GM12878 (cell line): Measurements from ENCODE around the gene PSMB4. TPM values are rescaled to one million over a fixed set of nuclear protein-coding genes. Genes with fewer than 3 reads are reported as not detected.

ENCODE experiments used
- ATAC-seq: fragments of 200-7000 bp; cut with Tn5 transposase; 3 replicates; pipeline ENCODE4 v1.9.1; 2020; ENCODE audit warnings: mild to moderate bottlenecking, moderate library complexity
- BruUV-seq: library from RNA; stranded (reverse); fragments of 400-500 nt; replicated peaks from 2 replicates; lab custom pipeline; 2021; lab: Mats Ljungman, UMichigan
- CTCF ChIA-PET: fragments of 300-600 bp; sonication (Branson Sonifier 250); formaldehyde crosslinking; extraction: SDS; loops from one replicate; lab custom pipeline; 2021; ENCODE audit warnings: inconsistent platforms; lab: Yijun Ruan, JAX
- POLR2A ChIA-PET: fragments of 350-600 bp; formaldehyde crosslinking; extraction: SDS; loops from one replicate; lab custom pipeline; 2021; ENCODE audit warnings: inconsistent platforms; lab: Charles Lee
- RAD21 ChIA-PET: fragments of 300-600 bp; sonication (Branson Sonifier 250); formaldehyde crosslinking; loops from one replicate; lab custom pipeline; 2023; ENCODE audit warnings: antibody characterized with exemption; ENCODE audit not compliant: unreplicated experiment; lab: Charles Lee
- SMC1A ChIA-PET: fragments of 300-600 bp; sonication (Branson Sonifier 250); formaldehyde crosslinking; loops from one replicate; lab custom pipeline; 2023; ENCODE audit not compliant: unreplicated experiment, uncharacterized antibody; lab: Charles Lee
- DNase-seq: peaks from one replicate; pipeline ENCODE4 v3.0.0-alpha.2; 2011; ENCODE audit warnings: low read depth, low spot score
- FAIRE-seq: peaks from 3 replicates; lab custom pipeline; 2011; peaks lifted over from hg19 to GRCh38; lab: Jason Lieb, UNC
- H2AFZ ChIP-seq: 2 replicates; pipeline ENCODE4 v1.6.0; 2011; ENCODE audit warnings: low read depth, low read length, control low read depth; ENCODE audit not compliant: control insufficient read depth
- H3K27ac ChIP-seq: 2 replicates; pipeline ENCODE4 v1.5.1; 2011; ENCODE audit warnings: control low read depth; ENCODE audit not compliant: control insufficient read depth, insufficient read depth
- H3K27me3 ChIP-seq, 2 experiments: replicated peaks in 1 of 2; 2 replicates each; pipeline versions ENCODE4 v1.6.0 to v1.6.1; 2011; ENCODE audit warnings: low read length in 1 of 2; ENCODE audit not compliant: control insufficient read depth in 2 of 2, insufficient read depth in 2 of 2
- H3K36me3 ChIP-seq, 2 experiments: 2 replicates each; pipeline ENCODE4 v1.5.1; 2011; ENCODE audit warnings: low read length in 1 of 2; ENCODE audit not compliant: control insufficient read depth in 2 of 2, insufficient read depth in 2 of 2
- H3K4me1 ChIP-seq: 2 replicates; pipeline ENCODE4 v1.6.1; 2011; ENCODE audit warnings: mild to moderate bottlenecking, low read length, moderate library complexity, mixed read lengths; ENCODE audit not compliant: control insufficient read depth, insufficient read depth
- H3K4me2 ChIP-seq: 2 replicates; pipeline ENCODE4 v1.6.0; 2011; ENCODE audit warnings: control low read depth; ENCODE audit not compliant: control insufficient read depth, insufficient read depth
- H3K4me3 ChIP-seq: fragments of 200-600 bp; sonication (generic); 2 replicates; pipeline ENCODE4 v1.5.1; 2016
- H3K79me2 ChIP-seq: 2 replicates; pipeline ENCODE4 v1.6.0; 2011; ENCODE audit warnings: low read length; ENCODE audit not compliant: control insufficient read depth, insufficient read depth
- H3K9ac ChIP-seq: 2 replicates; pipeline ENCODE4 v1.8.0; 2011; ENCODE audit warnings: low read length, control low read depth, mixed read lengths; ENCODE audit not compliant: control insufficient read depth, insufficient read depth
- H3K9me3 ChIP-seq: replicated peaks from 3 replicates; pipeline ENCODE4 v1.5.1; 2011; ENCODE audit warnings: mild to moderate bottlenecking, low read length; ENCODE audit not compliant: control insufficient read depth, insufficient read depth
- H4K20me1 ChIP-seq: 2 replicates; pipeline ENCODE4 v1.6.0; 2011; ENCODE audit not compliant: control insufficient read depth, insufficient read depth
- IKZF1 ChIP-seq: fragments of 450-650 bp; conservative IDR thresholded peaks from 2 replicates; pipeline ENCODE4 v1.6.1; 2017; ENCODE audit warnings: antibody characterized with exemption, mild to moderate bottlenecking
- NFYB ChIP-seq: IDR thresholded peaks from 2 replicates; pipeline ENCODE4 v1.6.1; 2011; ENCODE audit warnings: low read depth, mild to moderate bottlenecking, low read length, improper control_type of control experiment, moderate library complexity; ENCODE audit not compliant: insufficient read depth
- SMAD5 ChIP-seq: IDR thresholded peaks from 2 replicates; pipeline ENCODE4 v1.6.1; 2016; ENCODE audit warnings: antibody characterized with exemption, low read depth
- TCF12 ChIP-seq: IDR thresholded peaks from 2 replicates; pipeline ENCODE4 v1.6.1; 2011; ENCODE audit warnings: low read depth, mild to moderate bottlenecking, low read length
- ZNF24 ChIP-seq: fragments of 450-650 bp; IDR thresholded peaks from 2 replicates; pipeline ENCODE4 v1.6.1; 2017; ENCODE audit warnings: antibody characterized with exemption, mild to moderate bottlenecking
- ZNF384 ChIP-seq: IDR thresholded peaks from 2 replicates; pipeline ENCODE4 v1.6.1; 2012; ENCODE audit warnings: low read depth, mild to moderate bottlenecking, low read length, improper control_type of control experiment, borderline replicate concordance
- WGBS: methylation state at CpG from one replicate; pipeline ENCODE4 v1.1.6; 2016; ENCODE audit warnings: low lambda C conversion rate; ENCODE audit not compliant: insufficient replicate concordance, insufficient coverage; ENCODE audit errors: missing lambda C conversion rate; 5-methylcytosine and 5-hydroxymethylcytosine counted together
- in situ Hi-C: fragments of 300-500 bp; cut with MboI; formaldehyde crosslinking; loops from 9 replicates; pipeline ENCODE4 v1.14.3; 2018; ENCODE audit warnings: mixed read lengths
- intact Hi-C: fragments of 100-400 bp; cut with micrococcal nuclease; formaldehyde crosslinking; loops from one replicate; pipeline ENCODE4 v1.14.2; 2022; ENCODE audit not compliant: unreplicated experiment
- polyA plus RNA-seq, 11 experiments: library from polyadenylated mRNA; depleted of rRNA in 4 of 11; unstranded in 6 of 11; stranded (reverse) in 5 of 11; fragments of >200 nt; fragmentation: Nextera tagmentation in 4 of 11; fragmentation: Illumina TruSeq in 1 of 11; extraction: Ambion mirVana in 4 of 11; extraction: Trizol in 1 of 11; gene quantifications; 1 replicate in 1 of 11; 2 replicates in 10 of 11; pipeline versions ENCODE4 v1.2.1 to v1.2.3, GENCODE V29; 2011 to 2016; ENCODE audit warnings: inconsistent platforms in 2 of 11, missing spikeins in 2 of 11, low read depth in 1 of 11
- total RNA-seq, 4 experiments: library from RNA; depleted of rRNA in 3 of 4; stranded (reverse); fragments of >200 nt in 3 of 4; fragmentation: Illumina TruSeq in 1 of 4; extraction: Trizol in 1 of 4; gene quantifications; 2 replicates each; pipeline versions ENCODE4 v1.2.1 to v1.2.3, GENCODE V29; 2013 to 2021
- TF ChIP-seq, protein P1 (sequence below): fragments of 450-650 bp; formaldehyde crosslinking; IDR thresholded peaks from 2 replicates; pipeline ENCODE4 v1.4.0; 2020; ENCODE audit warnings: mild to moderate bottlenecking, moderate library complexity
- TF ChIP-seq, protein P2 (sequence below): IDR thresholded peaks from 2 replicates; pipeline ENCODE4 v1.6.1; 2012; ENCODE audit warnings: low read depth, low read length, improper control_type of control experiment
- TF ChIP-seq, protein P3 (sequence below): IDR thresholded peaks from 2 replicates; pipeline ENCODE4 v1.6.1; 2012; ENCODE audit warnings: low read length, inconsistent platforms
- TF ChIP-seq, protein P4 (sequence below): fragments of 450-650 bp; IDR thresholded peaks from 2 replicates; pipeline ENCODE4 v1.6.1; 2017; ENCODE audit warnings: mild to moderate bottlenecking, low read depth, inconsistent platforms; ENCODE audit not compliant: poor library complexity, severe bottlenecking
- TF ChIP-seq, protein P5 (sequence below): fragments of 450-650 bp; formaldehyde crosslinking; IDR thresholded peaks from 2 replicates; pipeline ENCODE4 v1.4.0; 2022; ENCODE audit warnings: mild to moderate bottlenecking, moderate library complexity

The PSMB4 gene
- total and polyA plus RNA-seq, 10 of the 15 experiments (the other 5 are each of a cell fraction or from before 2014, with no cell fraction given), result 278 to 610 (median 421) TPM

DNA sequence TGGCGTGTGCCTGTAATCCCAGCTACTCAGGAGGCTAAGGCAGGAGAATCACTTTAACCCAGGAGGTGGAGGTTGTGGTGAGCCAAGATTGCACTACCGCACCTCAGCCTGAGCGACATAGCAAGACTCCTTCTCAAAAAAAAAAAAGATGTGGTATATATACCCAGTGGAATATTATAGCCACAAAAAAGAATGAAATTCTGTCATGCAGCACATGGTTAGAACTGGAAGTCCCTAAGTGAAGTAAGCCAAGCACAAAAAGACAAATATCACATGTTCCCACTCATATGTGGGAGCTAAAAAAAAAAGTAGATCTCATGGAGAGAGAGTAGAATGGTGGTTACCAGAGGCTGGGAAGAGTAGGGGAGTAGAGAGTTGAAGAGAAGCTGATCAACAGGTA, 18.7 kb downstream of the PSMB4 start:
- peaks cover 8 to 45% of the 10 kb centered on the region in 2 experiments for H3K36me3 ChIP-seq
- intact Hi-C loops, result no loop called here
- no peaks in the 10 kb centered on the region for H3K27me3 ChIP-seq
- ATAC-seq (no peak), DNase-seq (no peak), FAIRE-seq (no peak)
- WGBS, result 86% methylated on average over 3 of the region's 3 CpGs
- no peaks in the 10 kb centered on the region for H3K79me2 ChIP-seq
- ChIA-PET CTCF (interaction anchor here (0.9 to 1.0 kb wide), 5 partner anchors 10 to 268 kb away, joined by 3 read pairs; partner anchors contain the start of gene TNFAIP8L2), SMC1A (interaction anchor here (0.8 to 2.0 kb wide), 7 partner anchors 9 to 319 kb away, joined by 3 to 5 read pairs (median 4); no protein-coding TSS in a partner anchor), POLR2A (interaction anchor here (0.6 to 0.8 kb wide), 5 partner anchors 23 to 124 kb away, joined by 3 to 4 read pairs (median 3); no protein-coding TSS in a partner anchor), RAD21 (interaction anchor here (0.6 to 1.0 kb wide), 2 partner anchors 12 to 302 kb away, joined by 3 read pairs; no protein-coding TSS in a partner anchor)
- no peak overlapping the region for H3K4me2 ChIP-seq
- in situ Hi-C loops, result no loop called here
- H4K20me1 ChIP-seq, result no peaks in the 10 kb centered on the region
- H3K27ac ChIP-seq, result no peak overlapping the region
- no peaks in the 10 kb centered on the region for H3K9me3 ChIP-seq
- no peak overlapping the region for H2AFZ ChIP-seq
- no TSS peak for BruUV-seq
- H3K4me3 ChIP-seq, result no peak overlapping the region
- no peaks in the 10 kb centered on the region for H3K4me1 ChIP-seq
- H3K9ac ChIP-seq, result no peak overlapping the region
- TF ChIP-seq, protein P1, sequence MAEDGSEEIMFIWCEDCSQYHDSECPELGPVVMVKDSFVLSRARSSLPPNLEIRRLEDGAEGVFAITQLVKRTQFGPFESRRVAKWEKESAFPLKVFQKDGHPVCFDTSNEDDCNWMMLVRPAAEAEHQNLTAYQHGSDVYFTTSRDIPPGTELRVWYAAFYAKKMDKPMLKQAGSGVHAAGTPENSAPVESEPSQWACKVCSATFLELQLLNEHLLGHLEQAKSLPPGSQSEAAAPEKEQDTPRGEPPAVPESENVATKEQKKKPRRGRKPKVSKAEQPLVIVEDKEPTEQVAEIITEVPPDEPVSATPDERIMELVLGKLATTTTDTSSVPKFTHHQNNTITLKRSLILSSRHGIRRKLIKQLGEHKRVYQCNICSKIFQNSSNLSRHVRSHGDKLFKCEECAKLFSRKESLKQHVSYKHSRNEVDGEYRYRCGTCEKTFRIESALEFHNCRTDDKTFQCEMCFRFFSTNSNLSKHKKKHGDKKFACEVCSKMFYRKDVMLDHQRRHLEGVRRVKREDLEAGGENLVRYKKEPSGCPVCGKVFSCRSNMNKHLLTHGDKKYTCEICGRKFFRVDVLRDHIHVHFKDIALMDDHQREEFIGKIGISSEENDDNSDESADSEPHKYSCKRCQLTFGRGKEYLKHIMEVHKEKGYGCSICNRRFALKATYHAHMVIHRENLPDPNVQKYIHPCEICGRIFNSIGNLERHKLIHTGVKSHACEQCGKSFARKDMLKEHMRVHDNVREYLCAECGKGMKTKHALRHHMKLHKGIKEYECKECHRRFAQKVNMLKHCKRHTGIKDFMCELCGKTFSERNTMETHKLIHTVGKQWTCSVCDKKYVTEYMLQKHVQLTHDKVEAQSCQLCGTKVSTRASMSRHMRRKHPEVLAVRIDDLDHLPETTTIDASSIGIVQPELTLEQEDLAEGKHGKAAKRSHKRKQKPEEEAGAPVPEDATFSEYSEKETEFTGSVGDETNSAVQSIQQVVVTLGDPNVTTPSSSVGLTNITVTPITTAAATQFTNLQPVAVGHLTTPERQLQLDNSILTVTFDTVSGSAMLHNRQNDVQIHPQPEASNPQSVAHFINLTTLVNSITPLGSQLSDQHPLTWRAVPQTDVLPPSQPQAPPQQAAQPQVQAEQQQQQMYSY (CRISPR knock-in tag), result no peak
- TF ChIP-seq NFYB, result no peak
- TF ChIP-seq, protein P2, sequence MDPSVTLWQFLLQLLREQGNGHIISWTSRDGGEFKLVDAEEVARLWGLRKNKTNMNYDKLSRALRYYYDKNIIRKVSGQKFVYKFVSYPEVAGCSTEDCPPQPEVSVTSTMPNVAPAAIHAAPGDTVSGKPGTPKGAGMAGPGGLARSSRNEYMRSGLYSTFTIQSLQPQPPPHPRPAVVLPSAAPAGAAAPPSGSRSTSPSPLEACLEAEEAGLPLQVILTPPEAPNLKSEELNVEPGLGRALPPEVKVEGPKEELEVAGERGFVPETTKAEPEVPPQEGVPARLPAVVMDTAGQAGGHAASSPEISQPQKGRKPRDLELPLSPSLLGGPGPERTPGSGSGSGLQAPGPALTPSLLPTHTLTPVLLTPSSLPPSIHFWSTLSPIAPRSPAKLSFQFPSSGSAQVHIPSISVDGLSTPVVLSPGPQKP, result no peak
- TF ChIP-seq, protein P3, sequence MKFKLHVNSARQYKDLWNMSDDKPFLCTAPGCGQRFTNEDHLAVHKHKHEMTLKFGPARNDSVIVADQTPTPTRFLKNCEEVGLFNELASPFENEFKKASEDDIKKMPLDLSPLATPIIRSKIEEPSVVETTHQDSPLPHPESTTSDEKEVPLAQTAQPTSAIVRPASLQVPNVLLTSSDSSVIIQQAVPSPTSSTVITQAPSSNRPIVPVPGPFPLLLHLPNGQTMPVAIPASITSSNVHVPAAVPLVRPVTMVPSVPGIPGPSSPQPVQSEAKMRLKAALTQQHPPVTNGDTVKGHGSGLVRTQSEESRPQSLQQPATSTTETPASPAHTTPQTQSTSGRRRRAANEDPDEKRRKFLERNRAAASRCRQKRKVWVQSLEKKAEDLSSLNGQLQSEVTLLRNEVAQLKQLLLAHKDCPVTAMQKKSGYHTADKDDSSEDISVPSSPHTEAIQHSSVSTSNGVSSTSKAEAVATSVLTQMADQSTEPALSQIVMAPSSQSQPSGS, result no peak
- TF ChIP-seq TCF12, result no peak
- no peak for TF ChIP-seq ZNF384
- TF ChIP-seq, protein P4, sequence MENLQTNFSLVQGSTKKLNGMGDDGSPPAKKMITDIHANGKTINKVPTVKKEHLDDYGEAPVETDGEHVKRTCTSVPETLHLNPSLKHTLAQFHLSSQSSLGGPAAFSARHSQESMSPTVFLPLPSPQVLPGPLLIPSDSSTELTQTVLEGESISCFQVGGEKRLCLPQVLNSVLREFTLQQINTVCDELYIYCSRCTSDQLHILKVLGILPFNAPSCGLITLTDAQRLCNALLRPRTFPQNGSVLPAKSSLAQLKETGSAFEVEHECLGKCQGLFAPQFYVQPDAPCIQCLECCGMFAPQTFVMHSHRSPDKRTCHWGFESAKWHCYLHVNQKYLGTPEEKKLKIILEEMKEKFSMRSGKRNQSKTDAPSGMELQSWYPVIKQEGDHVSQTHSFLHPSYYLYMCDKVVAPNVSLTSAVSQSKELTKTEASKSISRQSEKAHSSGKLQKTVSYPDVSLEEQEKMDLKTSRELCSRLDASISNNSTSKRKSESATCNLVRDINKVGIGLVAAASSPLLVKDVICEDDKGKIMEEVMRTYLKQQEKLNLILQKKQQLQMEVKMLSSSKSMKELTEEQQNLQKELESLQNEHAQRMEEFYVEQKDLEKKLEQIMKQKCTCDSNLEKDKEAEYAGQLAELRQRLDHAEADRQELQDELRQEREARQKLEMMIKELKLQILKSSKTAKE, result no peak
- TF ChIP-seq, protein P5, sequence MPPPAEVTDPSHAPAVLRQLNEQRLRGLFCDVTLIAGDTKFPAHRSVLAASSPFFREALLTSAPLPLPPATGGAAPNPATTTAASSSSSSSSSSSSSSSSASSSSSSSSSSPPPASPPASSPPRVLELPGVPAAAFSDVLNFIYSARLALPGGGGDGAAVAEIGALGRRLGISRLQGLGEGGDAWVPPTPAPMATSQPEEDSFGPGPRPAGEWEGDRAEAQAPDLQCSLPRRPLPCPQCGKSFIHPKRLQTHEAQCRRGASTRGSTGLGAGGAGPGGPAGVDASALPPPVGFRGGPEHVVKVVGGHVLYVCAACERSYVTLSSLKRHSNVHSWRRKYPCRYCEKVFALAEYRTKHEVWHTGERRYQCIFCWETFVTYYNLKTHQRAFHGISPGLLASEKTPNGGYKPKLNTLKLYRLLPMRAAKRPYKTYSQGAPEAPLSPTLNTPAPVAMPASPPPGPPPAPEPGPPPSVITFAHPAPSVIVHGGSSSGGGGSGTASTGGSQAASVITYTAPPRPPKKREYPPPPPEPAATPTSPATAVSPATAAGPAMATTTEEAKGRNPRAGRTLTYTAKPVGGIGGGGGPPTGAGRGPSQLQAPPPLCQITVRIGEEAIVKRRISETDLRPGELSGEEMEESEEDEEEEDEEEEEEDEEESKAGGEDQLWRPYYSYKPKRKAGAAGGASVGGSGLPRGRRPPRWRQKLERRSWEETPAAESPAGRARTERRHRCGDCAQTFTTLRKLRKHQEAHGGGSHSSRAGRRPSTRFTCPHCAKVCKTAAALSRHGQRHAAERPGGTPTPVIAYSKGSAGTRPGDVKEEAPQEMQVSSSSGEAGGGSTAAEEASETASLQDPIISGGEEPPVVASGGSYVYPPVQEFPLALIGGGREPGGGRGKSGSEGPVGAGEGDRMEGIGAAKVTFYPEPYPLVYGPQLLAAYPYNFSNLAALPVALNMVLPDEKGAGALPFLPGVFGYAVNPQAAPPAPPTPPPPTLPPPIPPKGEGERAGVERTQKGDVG (CRISPR knock-in tag), result no peak
- no peak for TF ChIP-seq IKZF1
- no peak for TF ChIP-seq ZNF24
- TF ChIP-seq SMAD5, result no peak
